GM18909 (cell line): ENCODE measurements around the gene RAB37.

ENCODE experiments used
- ATAC-seq: cut with Tn5 transposase; IDR thresholded peaks from one replicate; pipeline ENCODE4 v1.9.1; 2021; ENCODE audit warnings: mild to moderate bottlenecking; ENCODE audit not compliant: unreplicated experiment, poor library complexity

Gene RAB37

GRCh38 chr17:74743755-74744154 lies 6.7 kb downstream of the RAB37 start:
- no peak for ATAC-seq

GRCh38 chr17:74744349-74744713 lies 7.3 kb downstream of the RAB37 start:
- ATAC-seq: no peak

- no peak for ATAC-seq
Observed at GRCh38 chr17:74744714-74745547, 7.9 kb downstream of the RAB37 start.

- no peak for ATAC-seq
Observed at GRCh38 chr17:74745548-74746177, 8.6 kb downstream of the RAB37 start.

- ATAC-seq: no peak
Observed at GRCh38 chr17:74746376-74746775, 9.3 kb downstream of the RAB37 start.

- no peak for ATAC-seq
Observed at GRCh38 chr17:74746922-74747321, 9.9 kb downstream of the RAB37 start.

- ATAC-seq: no peak
Observed at GRCh38 chr17:74748279-74748528, 11.1 kb downstream of the RAB37 start.

GRCh38 chr17:74748529-74749278 lies 11.6 kb downstream of the RAB37 start, which contains the start of gene NHERF1:
Gene NHERF1, plus strand, starts transcription at chr17:74748628. Its CDS starts 219 bp downstream, at chr17:74748847.
- ATAC-seq: peak; percentile 86

GRCh38 chr17:74749279-74750038 lies 12.4 kb downstream of the RAB37 start:
- peak; percentile 17 for ATAC-seq

GRCh38 chr17:74750039-74750326 lies 12.9 kb downstream of the RAB37 start:
- no peak for ATAC-seq

GRCh38 chr17:74750327-74751069 lies 13.4 kb downstream of the RAB37 start:
- ATAC-seq: no peak

GRCh38 chr17:74752415-74752814 lies 15.4 kb downstream of the RAB37 start:
- no peak for ATAC-seq

- no peak for ATAC-seq
Observed at GRCh38 chr17:74752822-74753401, 15.9 kb downstream of the RAB37 start.

GRCh38 chr17:74754832-74755231 lies 17.8 kb downstream of the RAB37 start:
- ATAC-seq: no peak

GRCh38 chr17:74755533-74755932 lies 18.5 kb downstream of the RAB37 start:
- ATAC-seq: no peak

GRCh38 chr17:74756891-74757290 lies 19.8 kb downstream of the RAB37 start:
- no peak for ATAC-seq

GRCh38 chr17:74757502-74757901 lies 20.4 kb downstream of the RAB37 start:
- ATAC-seq: no peak

GRCh38 chr17:74757931-74758847 lies 21.1 kb downstream of the RAB37 start:
- ATAC-seq: no peak

GRCh38 chr17:74758848-74759168 lies 21.8 kb downstream of the RAB37 start:
- ATAC-seq: no peak
